ENCODE measurements around the gene TRPM2.

The TRPM2 gene

GRCh38 chr21:44322621-44323325 lies 30.6 kb upstream of the TRPM2 start:
- no peak for DNase-seq (ENCODE audit: low read depth in 3 of 3)

GRCh38 chr21:44323591-44323990 lies 29.8 kb upstream of the TRPM2 start:
- no peak for DNase-seq (ENCODE audit: low read depth in 3 of 3)

GRCh38 chr21:44324106-44324853 lies 29.1 kb upstream of the TRPM2 start:
- no peak for DNase-seq (ENCODE audit: low read depth in 3 of 3)

GRCh38 chr21:44324854-44325107 lies 28.6 kb upstream of the TRPM2 start:
- DNase-seq (ENCODE audit: low read depth in 3 of 3) = no peak

- DNase-seq (ENCODE audit: low read depth in 3 of 3) = no peak
Measured at GRCh38 chr21:44325386-44326271, 27.8 kb upstream of the TRPM2 start.

GRCh38 chr21:44326272-44326647 lies 27.2 kb upstream of the TRPM2 start:
- no peak for DNase-seq (ENCODE audit: low read depth in 3 of 3)

GRCh38 chr21:44326716-44327602 lies 26.5 kb upstream of the TRPM2 start:
- no peak for DNase-seq (ENCODE audit: low read depth in 3 of 3)

- DNase-seq (ENCODE audit: low read depth in 3 of 3) = no peak
Measured at GRCh38 chr21:44327603-44327974, 25.8 kb upstream of the TRPM2 start.

- DNase-seq (ENCODE audit: low read depth in 3 of 3) = no peak
Measured at GRCh38 chr21:44328242-44328895, 25.1 kb upstream of the TRPM2 start.

- DNase-seq (ENCODE audit: low read depth in 3 of 3) = no peak
Measured at GRCh38 chr21:44329086-44329889, 24.1 kb upstream of the TRPM2 start.

GRCh38 chr21:44329971-44330681 lies 23.3 kb upstream of the TRPM2 start:
- DNase-seq (ENCODE audit: low read depth in 3 of 3) = no peak

- no peak for DNase-seq (ENCODE audit: low read depth in 3 of 3)
Measured at GRCh38 chr21:44330698-44331097, 22.7 kb upstream of the TRPM2 start.

- no peak for DNase-seq (ENCODE audit: low read depth in 3 of 3)
Measured at GRCh38 chr21:44331209-44331608, 22.2 kb upstream of the TRPM2 start.

- DNase-seq (ENCODE audit: low read depth in 3 of 3) = no peak
Measured at GRCh38 chr21:44331650-44332307, 21.6 kb upstream of the TRPM2 start.

GRCh38 chr21:44332383-44332782 lies 21.0 kb upstream of the TRPM2 start:
- no peak for DNase-seq (ENCODE audit: low read depth in 3 of 3)

GRCh38 chr21:44332965-44333364 lies 20.5 kb upstream of the TRPM2 start:
- DNase-seq (ENCODE audit: low read depth in 3 of 3) = no peak

- no peak for DNase-seq (ENCODE audit: low read depth in 3 of 3)
Measured at GRCh38 chr21:44333509-44334328, 19.7 kb upstream of the TRPM2 start.

GRCh38 chr21:44334329-44335030 lies 18.9 kb upstream of the TRPM2 start:
- DNase-seq (ENCODE audit: low read depth in 3 of 3) = no peak

Measured in stimulated activated CD4-positive, alpha-beta T cell treated with anti-CD3 and anti-CD28 coated beads, TNF-alpha, amount 100 ng/mL, for 48 hours (primary cell).